ENCODE data around the gene STAB2. TPM values are rescaled to one million over a fixed set of nuclear protein-coding genes. Genes with fewer than 3 reads are reported as not detected.

Gene STAB2
- total and polyA plus RNA-seq, 11 donors = 0.12 to 3.5 (median 0.37) TPM; not detected in 6

- no peaks in the 10 kb centered on the region for H3K36me3 ChIP-seq
- no peak overlapping the region for H3K27ac ChIP-seq
- TF ChIP-seq POLR2A (IDR thresholded peaks at IDR 0.05) = no peak
- TF ChIP-seq CTCF (IDR thresholded peaks at IDR 0.05) = no peak
- intact Hi-C loops (cut with DNase I) = no loop called here
- no peaks in the 10 kb centered on the region for H3K27me3 ChIP-seq
- DNase-seq (no peak), ATAC-seq (no peak)
- H3K9me3 ChIP-seq = no peaks in the 10 kb centered on the region
- H3K4me3 ChIP-seq = no peak overlapping the region
- H3K4me1 ChIP-seq = no peaks in the 10 kb centered on the region
Measured at GRCh38 chr12:103599274-103599673, 12.2 kb downstream of the STAB2 start.

- Histone ChIP-seq H3K9me3 (peaks cover 0 to 14% (median 4%) of the 10 kb centered on the region in 12 donors), H3K36me3 (no peaks in the 10 kb centered on the region), H3K4me1 (no peaks in the 10 kb centered on the region), H3K27ac (no peak overlapping the region), H3K27me3 (no peaks in the 10 kb centered on the region), H3K4me3 (no peak overlapping the region)
- ATAC-seq = no peak
- WGBS, 4 donors = 65 to 74% (median 68%) methylated on average over 10 of the region's 10 CpGs
- TF ChIP-seq POLR2A (IDR thresholded peaks at IDR 0.05) (no peak), CTCF (IDR thresholded peaks at IDR 0.05) (no peak)
- intact Hi-C loops (cut with DNase I) = no loop called here
- DNase-seq = no peak
Measured at GRCh38 chr12:103600967-103601728, 14.1 kb downstream of the STAB2 start.

- intact Hi-C loops (cut with DNase I) = loop anchor here in 2 of 10 donors (10.0 kb wide), 2 partner anchors 124 to 254 kb away; no protein-coding TSS in a partner anchor
- 81 to 88% (median 82%) methylated on average over 5 of the region's 5 CpGs for WGBS, 4 donors
Measured at GRCh38 chr12:103620395-103620794, 33.3 kb downstream of the STAB2 start.

More at GRCh38 chr12:103620395-103620794, 33.3 kb downstream of the STAB2 start:
- no peak for TF ChIP-seq POLR2A (IDR thresholded peaks at IDR 0.05)
- no peak for TF ChIP-seq CTCF (IDR thresholded peaks at IDR 0.05)
- H3K4me1 ChIP-seq = no peaks in the 10 kb centered on the region
- H3K4me3 ChIP-seq = no peak overlapping the region
- H3K9me3 ChIP-seq = no peaks in the 10 kb centered on the region
- ATAC-seq = no peak
- no peaks in the 10 kb centered on the region for H3K36me3 ChIP-seq
- no peak overlapping the region for H3K27ac ChIP-seq
- no peak for DNase-seq
- no peaks in the 10 kb centered on the region for H3K27me3 ChIP-seq

Data from heart left ventricle (tissue), 16 donors.